Measurements from ENCODE around the gene ATP5PD. TPM values are rescaled to one million over a fixed set of nuclear protein-coding genes. Genes with fewer than 3 reads are reported as not detected.

The ATP5PD gene
- total RNA-seq, 6 donors from 2014 or later = 126 to 198 (median 186) TPM

- ATAC-seq (ENCODE audit: low FRiP score in 2 of 2) = no peak
- peak overlapping the region; percentile 79 to 91 (median 88) for H3K27ac ChIP-seq
- peaks cover 0 to 7% (median under 1%) of the 10 kb centered on the region in 4 donors for H3K36me3 ChIP-seq
- H3K4me1 ChIP-seq = peaks cover 13 to 20% (median 17%) of the 10 kb centered on the region in 4 donors
- peak overlapping the region; percentile 53 to 99 (median 82) for H3K4me3 ChIP-seq
- H3K27me3 ChIP-seq = no peaks in the 10 kb centered on the region
- DNase-seq = no peak
- WGBS, 2 donors = 36 to 55% methylated on average over 5 of the region's 5 CpGs
- no peaks in the 10 kb centered on the region for H3K9me3 ChIP-seq
- no peak for TF ChIP-seq POLR2AphosphoS5 (IDR thresholded peaks at IDR 0.05)
- no peak for TF ChIP-seq CTCF (IDR thresholded peaks at IDR 0.05)
- TF ChIP-seq EP300 (IDR thresholded peaks at IDR 0.05) = no peak
- no peak for TF ChIP-seq POLR2A (IDR thresholded peaks at IDR 0.05)
These were observed 34.7 kb downstream of the ATP5PD start for GRCh38 chr17:75012096-75012345.

- H3K36me3 ChIP-seq = peaks cover 0 to 2% (median 0%) of the 10 kb centered on the region in 4 donors
- peak; percentile 64 to 78 for ATAC-seq (ENCODE audit: low FRiP score in 2 of 2)
- H3K27me3 ChIP-seq = no peaks in the 10 kb centered on the region
- TF ChIP-seq CTCF (IDR thresholded peaks at IDR 0.05) (no peak), EP300 (IDR thresholded peaks at IDR 0.05) (no peak), POLR2AphosphoS5 (IDR thresholded peaks at IDR 0.05) (no peak), POLR2A (IDR thresholded peaks at IDR 0.05) (no peak)
- no peaks in the 10 kb centered on the region for H3K9me3 ChIP-seq
- peak overlapping the region; percentile 79 to 91 (median 88) for H3K27ac ChIP-seq
- H3K4me1 ChIP-seq = peaks cover 13 to 20% (median 17%) of the 10 kb centered on the region in 4 donors
- DNase-seq = peak in 1 of 2 donors; percentile 45
- peak overlapping the region in 3 of 4 donors; percentile 74 to 99 (median 91) for H3K4me3 ChIP-seq
- 62 to 64% methylated on average over 13 of the region's 13 CpGs for WGBS, 2 donors
These were observed 35.2 kb downstream of the ATP5PD start for GRCh38 chr17:75011401-75012095.

- TF ChIP-seq CTCF (IDR thresholded peaks at IDR 0.05) (no peak), POLR2A (IDR thresholded peaks at IDR 0.05) (no peak), EP300 (IDR thresholded peaks at IDR 0.05) (no peak), POLR2AphosphoS5 (IDR thresholded peaks at IDR 0.05) (no peak)
- Histone ChIP-seq H3K4me3 (no peak overlapping the region), H3K27me3 (no peaks in the 10 kb centered on the region), H3K36me3 (peaks cover 0 to under 1% (median 0%) of the 10 kb centered on the region in 4 donors), H3K4me1 (peaks cover 13 to 20% (median 17%) of the 10 kb centered on the region in 4 donors), H3K27ac (peak overlapping the region in 1 of 4 donors; percentile 91), H3K9me3 (no peaks in the 10 kb centered on the region)
- no peak for ATAC-seq (ENCODE audit: low FRiP score in 2 of 2)
- DNase-seq = no peak
- WGBS, 2 donors = 76 to 83% methylated on average over 8 of the region's 8 CpGs
These were observed 35.9 kb downstream of the ATP5PD start for GRCh38 chr17:75010683-75011400.

GRCh38 chr17:75009139-75009724, 37.5 kb downstream of the ATP5PD start:
- no peaks in the 10 kb centered on the region for H3K27me3 ChIP-seq
- H3K9me3 ChIP-seq = no peaks in the 10 kb centered on the region
- TF ChIP-seq POLR2A (IDR thresholded peaks at IDR 0.05) (no peak), POLR2AphosphoS5 (IDR thresholded peaks at IDR 0.05) (no peak), EP300 (IDR thresholded peaks at IDR 0.05) (no peak), CTCF (IDR thresholded peaks at IDR 0.05) (no peak)
- no peak overlapping the region for H3K4me3 ChIP-seq
- 67 to 88% methylated on average over 2 of the region's 2 CpGs for WGBS, 2 donors
- no peak for ATAC-seq (ENCODE audit: low FRiP score in 2 of 2)
- no peak for DNase-seq
- no peak overlapping the region for H3K27ac ChIP-seq
- peaks cover 0 to 16% (median 5%) of the 10 kb centered on the region in 4 donors for H3K36me3 ChIP-seq
- peaks cover 11 to 20% (median 17%) of the 10 kb centered on the region in 4 donors for H3K4me1 ChIP-seq
